ENCODE data around the gene STAC2. TPM values are rescaled to one million over a fixed set of nuclear protein-coding genes. Genes with fewer than 3 reads are reported as not detected.

Gene STAC2
- total and polyA plus RNA-seq, 2 experiments from 2014 or later: not detected

GRCh38 chr17:39195568-39196160 lies 30.1 kb downstream of the STAC2 start:
- peak overlapping the region; percentile 21 for H3K27ac ChIP-seq
- peaks cover 24% of the 10 kb centered on the region for H3K4me1 ChIP-seq (ENCODE audit: insufficient read depth)
- H3K79me2 ChIP-seq (ENCODE audit: insufficient read depth): peaks cover 40% of the 10 kb centered on the region
- in situ Hi-C loops (cut with MboI): no loop called here
- 0 out of 2 replicates have a peak, but pooled peaks cover 4% of the 10 kb centered on the region for H4K20me1 ChIP-seq (ENCODE audit: insufficient read depth)
- peak; percentile 50 for DNase-seq
- 25 to 26% methylated on average over 8 of the region's 8 CpGs for WGBS, 2 experiments (ENCODE audit: low coverage in 1 of 2, low lambda C conversion rate in 2 of 2, missing lambda C conversion rate in 2 of 2)
- H3K4me3 ChIP-seq: peak overlapping the region; percentile 76
- H3K27me3 ChIP-seq (replicated peaks; ENCODE audit: insufficient read depth): no peaks in the 10 kb centered on the region
- H2AFZ ChIP-seq: no peak overlapping the region
- no peak for TF ChIP-seq EZH2 (IDR thresholded peaks at IDR 0.05; ENCODE audit: insufficient read depth, poor library complexity, severe bottlenecking)
- TF ChIP-seq EZH2phosphoT487 (IDR thresholded peaks at IDR 0.05; ENCODE audit: insufficient read depth, low read depth): no peak
- no peaks in the 10 kb centered on the region for H3K9me3 ChIP-seq (ENCODE audit: low read depth)
- H3F3A ChIP-seq (ENCODE audit: insufficient read depth): peaks cover 19% of the 10 kb centered on the region
- H3K36me3 ChIP-seq (ENCODE audit: low read depth): peaks cover 8% of the 10 kb centered on the region; the same call in 1 of the 2 replicates
- peak overlapping the region; percentile 83 for H3K4me2 ChIP-seq (ENCODE audit: unreplicated experiment)
- H3K9ac ChIP-seq: peak overlapping the region; percentile 81
- H3K9me2 ChIP-seq (ENCODE audit: insufficient read depth): no peaks in the 10 kb centered on the region

- Histone ChIP-seq H3F3A (ENCODE audit: insufficient read depth) (peaks cover 18% of the 10 kb centered on the region; the same call in 1 of the 2 replicates), H4K20me1 (ENCODE audit: insufficient read depth) (0 out of 2 replicates have a peak, but pooled peaks cover 4% of the 10 kb centered on the region), H3K9me2 (ENCODE audit: insufficient read depth) (no peaks in the 10 kb centered on the region), H3K4me1 (ENCODE audit: insufficient read depth) (peaks cover 24% of the 10 kb centered on the region), H3K9ac (peak overlapping the region; percentile 81), H3K27ac (peak overlapping the region; percentile 21), H3K27me3 (replicated peaks; ENCODE audit: insufficient read depth) (no peaks in the 10 kb centered on the region), H3K4me2 (ENCODE audit: unreplicated experiment) (peak overlapping the region; percentile 83), H3K36me3 (ENCODE audit: low read depth) (peaks cover 12% of the 10 kb centered on the region; the same call in 1 of the 2 replicates), H3K4me3 (peak overlapping the region; percentile 76), H2AFZ (no peak overlapping the region), H3K79me2 (ENCODE audit: insufficient read depth) (peaks cover 34% of the 10 kb centered on the region), H3K9me3 (ENCODE audit: low read depth) (no peaks in the 10 kb centered on the region)
- in situ Hi-C loops (cut with MboI): no loop called here
- TF ChIP-seq EZH2phosphoT487 (IDR thresholded peaks at IDR 0.05; ENCODE audit: insufficient read depth, low read depth): no peak
- no peak for TF ChIP-seq EZH2 (IDR thresholded peaks at IDR 0.05; ENCODE audit: insufficient read depth, poor library complexity, severe bottlenecking)
- peak; percentile 34 for DNase-seq
- WGBS, 2 experiments (ENCODE audit: low coverage in 1 of 2, low lambda C conversion rate in 2 of 2, missing lambda C conversion rate in 2 of 2): 15 to 18% methylated on average over 9 to 10 of the region's 10 CpGs
Measured at GRCh38 chr17:39194985-39195524, 30.7 kb downstream of the STAC2 start.

- DNase-seq: peak; percentile 84
- WGBS, 2 experiments (ENCODE audit: low coverage in 1 of 2, low lambda C conversion rate in 2 of 2, missing lambda C conversion rate in 2 of 2): 40 to 55% methylated on average over 15 to 20 of the region's 20 CpGs
- peak overlapping the region; percentile 21; the same call in 1 of the 2 replicates for H3K27ac ChIP-seq
Measured at GRCh38 chr17:39194089-39194984, 31.4 kb downstream of the STAC2 start.

GRCh38 chr17:39193346-39193745 lies 32.4 kb downstream of the STAC2 start:
- Histone ChIP-seq H3F3A (ENCODE audit: insufficient read depth) (peaks cover 4% of the 10 kb centered on the region; the same call in 1 of the 2 replicates), H3K4me3 (no peak overlapping the region), H3K4me1 (ENCODE audit: insufficient read depth) (peaks cover 24% of the 10 kb centered on the region), H3K79me2 (ENCODE audit: insufficient read depth) (peaks cover 34% of the 10 kb centered on the region), H3K27me3 (replicated peaks; ENCODE audit: insufficient read depth) (no peaks in the 10 kb centered on the region), H3K4me2 (ENCODE audit: unreplicated experiment) (no peak overlapping the region), H3K9ac (no peak overlapping the region), H2AFZ (no peak overlapping the region), H3K9me2 (ENCODE audit: insufficient read depth) (no peaks in the 10 kb centered on the region), H3K27ac (no peak overlapping the region), H3K36me3 (ENCODE audit: low read depth) (peaks cover 13% of the 10 kb centered on the region; the same call in 1 of the 2 replicates), H4K20me1 (ENCODE audit: insufficient read depth) (0 out of 2 replicates have a peak, but pooled peaks cover 4% of the 10 kb centered on the region), H3K9me3 (ENCODE audit: low read depth) (no peaks in the 10 kb centered on the region)
- in situ Hi-C loops (cut with MboI): no loop called here
- DNase-seq: no peak
- TF ChIP-seq EZH2phosphoT487 (IDR thresholded peaks at IDR 0.05; ENCODE audit: insufficient read depth, low read depth) (no peak), EZH2 (IDR thresholded peaks at IDR 0.05; ENCODE audit: insufficient read depth, poor library complexity, severe bottlenecking) (no peak)
- 82 to 87% methylated on average over 10 of the region's 10 CpGs for WGBS, 2 experiments (ENCODE audit: low coverage in 1 of 2, low lambda C conversion rate in 2 of 2, missing lambda C conversion rate in 2 of 2)

More at GRCh38 chr17:39194089-39194984, 31.4 kb downstream of the STAC2 start:
- Histone ChIP-seq H3K27me3 (replicated peaks; ENCODE audit: insufficient read depth) (no peaks in the 10 kb centered on the region), H3K9me3 (ENCODE audit: low read depth) (no peaks in the 10 kb centered on the region), H4K20me1 (ENCODE audit: insufficient read depth) (0 out of 2 replicates have a peak, but pooled peaks cover 4% of the 10 kb centered on the region), H3K79me2 (ENCODE audit: insufficient read depth) (peaks cover 34% of the 10 kb centered on the region), H3F3A (ENCODE audit: insufficient read depth) (peaks cover 14% of the 10 kb centered on the region; the same call in 1 of the 2 replicates), H3K4me3 (peak overlapping the region; percentile 76), H3K36me3 (ENCODE audit: low read depth) (peaks cover 12% of the 10 kb centered on the region; the same call in 1 of the 2 replicates), H3K9me2 (ENCODE audit: insufficient read depth) (no peaks in the 10 kb centered on the region), H3K9ac (peak overlapping the region; percentile 81), H3K4me2 (ENCODE audit: unreplicated experiment) (peak overlapping the region; percentile 83), H3K4me1 (ENCODE audit: insufficient read depth) (peaks cover 24% of the 10 kb centered on the region), H2AFZ (no peak overlapping the region)
- in situ Hi-C loops (cut with MboI): no loop called here
- TF ChIP-seq EZH2phosphoT487 (IDR thresholded peaks at IDR 0.05; ENCODE audit: insufficient read depth, low read depth) (no peak), EZH2 (IDR thresholded peaks at IDR 0.05; ENCODE audit: insufficient read depth, poor library complexity, severe bottlenecking) (no peak)

Measured in GM23248 (cell line).